AG10803 (cell line): ENCODE data around the gene SCT.

Experiments
- DNase-seq: peaks from one replicate; pipeline ENCODE4 v3.0.0; 2010; ENCODE audit warnings: low read depth
- H3K4me3 ChIP-seq: 2 replicates; pipeline ENCODE4 v1.5.1; 2011; ENCODE audit warnings: mild to moderate bottlenecking, low read length, control low read depth
- CTCF ChIP-seq: conservative IDR thresholded peaks from 2 replicates; pipeline ENCODE4 v1.5.1; 2011; ENCODE audit warnings: mild to moderate bottlenecking, low read length, control low read depth, inconsistent platforms

SCT gene

GRCh38 chr11:581752-582151, 45.2 kb downstream of the SCT start:
- no peak for DNase-seq
- no peak for TF ChIP-seq CTCF

GRCh38 chr11:581342-581741, 45.6 kb downstream of the SCT start:
- DNase-seq: no peak
- TF ChIP-seq CTCF: no peak
- H3K4me3 ChIP-seq: no peak overlapping the region

More at GRCh38 chr11:581752-582151, 45.2 kb downstream of the SCT start:
- H3K4me3 ChIP-seq: no peak overlapping the region

- DNase-seq: no peak
- no peak for TF ChIP-seq CTCF
- H3K4me3 ChIP-seq: no peak overlapping the region
Observed at GRCh38 chr11:579830-580601, 47.0 kb downstream of the SCT start.

- peak overlapping the region; percentile 93 for H3K4me3 ChIP-seq
- no peak for DNase-seq
Observed at GRCh38 chr11:578276-579035, 48.5 kb downstream of the SCT start.

GRCh38 chr11:577611-577894, 49.4 kb downstream of the SCT start:
- peak overlapping the region; percentile 93 for H3K4me3 ChIP-seq
- no peak for DNase-seq
- no peak for TF ChIP-seq CTCF

More at GRCh38 chr11:578276-579035, 48.5 kb downstream of the SCT start:
- TF ChIP-seq CTCF: no peak

GRCh38 chr11:576811-577610, 50.0 kb downstream of the SCT start:
- peak overlapping the region; percentile 93 for H3K4me3 ChIP-seq
- DNase-seq: no peak
- TF ChIP-seq CTCF: no peak
